GM18502 (cell line): ENCODE measurements around the gene MPIG6B.
"Not testable (repeated sequence)": the region's sequence is repeated elsewhere in the genome, so short reads cannot be mapped to it uniquely, and the experiment has no call there.

ENCODE experiments used
- ATAC-seq: cut with Tn5 transposase; IDR thresholded peaks from one replicate; pipeline ENCODE4 v1.9.1; 2021; ENCODE audit warnings: mild to moderate bottlenecking; ENCODE audit not compliant: unreplicated experiment, poor library complexity

The MPIG6B gene

DNA sequence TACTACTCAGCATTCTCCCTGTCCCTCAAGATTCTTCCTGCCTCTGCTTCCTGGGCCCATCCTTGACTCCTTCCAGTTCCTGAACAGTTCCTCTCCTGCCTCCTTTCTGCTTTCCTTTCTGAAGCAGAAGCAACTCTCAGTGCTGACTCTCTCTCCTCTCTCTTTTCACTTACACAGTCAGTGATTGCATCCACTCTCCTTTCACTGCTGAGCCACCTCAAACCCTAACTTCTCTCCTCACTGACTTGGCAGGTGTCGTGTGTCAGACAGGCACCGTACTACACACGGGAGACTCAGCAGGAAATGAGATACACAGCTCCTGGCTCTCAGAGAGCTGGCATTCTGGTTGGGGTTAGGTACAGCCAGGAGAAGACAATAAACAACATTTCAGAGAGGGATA is 25.6 kb upstream of the MPIG6B start:
- no peak for ATAC-seq

DNA sequence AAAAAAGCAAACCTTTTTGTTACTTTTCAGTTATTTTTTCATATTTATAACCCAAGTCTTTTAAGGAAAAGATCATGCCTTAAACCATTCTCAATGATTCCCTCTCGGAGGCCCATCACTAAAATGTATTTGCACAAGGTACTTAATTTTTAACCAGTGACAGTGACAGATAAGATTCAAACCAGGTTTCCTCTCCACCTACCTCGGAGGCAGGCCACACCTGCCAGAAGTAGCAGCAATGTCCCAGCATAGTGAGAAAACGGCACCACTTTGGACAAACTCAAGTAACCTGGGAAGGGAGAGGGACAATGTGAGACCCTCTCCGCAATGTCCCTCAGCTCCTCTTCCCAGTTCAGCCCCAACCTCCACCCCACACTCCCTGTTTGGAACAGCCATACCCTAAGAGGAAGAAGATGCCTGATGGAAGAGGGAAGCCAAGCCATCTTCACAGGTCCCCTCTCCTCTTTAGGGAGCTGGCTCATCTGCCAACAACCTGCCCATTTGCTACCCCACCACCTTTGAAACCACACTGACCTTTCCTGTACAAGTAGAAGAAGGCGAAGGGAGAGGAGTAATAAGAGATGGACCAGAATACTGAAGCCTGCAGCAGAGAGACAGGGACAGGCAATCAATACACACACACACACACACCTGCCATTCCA is 22.3 kb upstream of the MPIG6B start:
- no peak for ATAC-seq

DNA sequence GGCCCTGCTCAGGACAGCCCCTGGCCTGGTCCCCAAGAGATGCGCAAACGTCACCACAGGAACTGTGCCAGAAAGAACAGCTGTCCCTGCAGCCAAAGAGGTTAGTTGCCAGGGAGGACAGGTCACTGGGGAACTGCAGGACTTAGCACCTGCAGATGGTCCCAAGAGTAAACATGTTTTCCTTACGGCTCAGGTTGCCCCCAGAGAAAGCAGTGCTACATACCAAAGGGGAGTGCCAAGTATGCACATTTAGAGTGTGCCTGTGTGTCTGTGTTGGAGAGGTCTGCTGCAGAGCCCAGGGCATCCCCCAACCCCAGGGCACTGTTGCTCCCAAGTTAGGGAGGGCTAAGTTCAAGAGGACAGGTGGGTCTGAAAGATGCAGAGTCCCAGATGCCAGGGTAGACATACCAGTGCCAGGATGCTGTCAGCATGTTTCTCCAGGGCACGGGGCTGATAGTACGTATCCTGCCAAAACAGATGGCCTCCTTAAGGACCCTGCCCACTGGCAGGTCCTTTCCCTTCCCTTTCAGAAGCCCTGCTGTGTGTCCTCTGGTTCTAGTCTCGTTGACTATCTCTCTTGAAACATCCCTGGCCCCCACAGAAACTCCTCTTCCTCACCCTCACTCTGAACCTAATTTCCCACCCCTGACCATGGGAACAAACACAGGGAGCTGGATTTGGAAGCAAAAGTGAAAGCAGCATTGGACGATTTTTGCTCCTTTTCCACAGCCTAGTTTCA is 21.3 kb upstream of the MPIG6B start:
- no peak for ATAC-seq

DNA sequence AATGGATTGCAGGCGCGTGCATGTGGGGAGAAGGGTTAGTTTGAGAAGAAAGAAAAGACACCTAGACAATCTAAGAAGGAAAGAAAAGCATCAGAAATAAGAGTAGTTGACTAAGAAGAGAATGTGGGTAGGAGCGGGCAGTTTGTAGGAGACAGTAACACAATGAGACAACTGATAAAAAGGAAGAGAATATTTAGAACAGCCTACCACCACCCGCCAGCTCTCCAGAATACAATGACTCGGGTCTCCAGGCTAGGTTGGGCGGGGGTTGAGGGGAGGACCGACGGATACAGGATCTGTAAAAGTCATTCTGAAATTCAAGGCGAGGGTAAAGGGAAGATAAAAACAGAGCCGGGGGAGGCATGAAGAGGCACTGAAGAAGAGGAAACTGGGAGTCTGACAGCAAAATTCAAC is 20.8 kb upstream of the MPIG6B start:
- ATAC-seq: no peak

DNA sequence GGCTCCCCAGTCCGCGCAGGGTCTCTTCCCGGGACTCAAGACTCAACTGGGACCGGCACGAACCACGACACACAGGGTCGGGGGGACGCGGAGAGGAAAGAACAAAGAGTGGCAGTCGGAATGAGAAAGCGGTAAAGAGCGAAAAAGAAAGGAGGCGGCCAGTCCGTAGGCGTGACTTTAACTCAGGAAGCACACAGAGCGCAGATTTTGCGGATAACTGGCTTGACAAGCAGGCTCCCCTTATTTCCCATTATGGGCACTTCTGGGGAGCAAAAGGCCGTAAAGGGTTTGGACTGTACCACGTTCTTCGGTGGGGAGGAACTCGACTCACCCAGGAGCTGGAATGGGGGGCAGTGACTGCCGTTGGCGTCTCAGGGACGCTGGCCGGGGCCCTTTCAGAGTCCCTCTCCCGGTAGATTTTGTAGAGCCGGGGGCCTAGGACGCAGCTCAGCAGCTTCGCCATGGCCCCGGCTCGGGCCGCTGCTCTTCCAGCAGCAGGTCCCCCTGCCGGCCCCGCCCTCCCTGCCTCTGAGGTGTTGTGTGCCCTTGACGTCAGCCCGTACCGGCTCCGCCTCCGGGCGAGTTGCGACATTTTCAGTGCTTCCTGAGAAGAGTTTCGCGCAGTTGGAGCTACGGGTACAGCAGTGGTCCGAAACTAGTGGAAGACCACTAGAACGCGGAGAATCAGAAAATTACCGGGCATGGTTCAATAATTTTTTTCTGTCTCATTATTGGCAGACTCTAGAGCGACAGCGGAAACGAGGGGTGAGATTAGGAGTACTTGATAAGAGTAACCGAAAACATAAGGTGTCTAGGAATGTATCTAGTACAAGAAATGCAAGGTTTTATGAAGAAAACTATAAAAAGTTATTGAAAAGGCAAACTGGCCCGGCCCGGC is 20.1 kb upstream of the MPIG6B start, which contains the start of gene ABHD16A:
Gene ABHD16A, minus strand, starts transcription at position 506 of the 898 bp plus-strand sequence. Its CDS starts 43 bp downstream, at position 463.
- ATAC-seq: peak; percentile 90

DNA sequence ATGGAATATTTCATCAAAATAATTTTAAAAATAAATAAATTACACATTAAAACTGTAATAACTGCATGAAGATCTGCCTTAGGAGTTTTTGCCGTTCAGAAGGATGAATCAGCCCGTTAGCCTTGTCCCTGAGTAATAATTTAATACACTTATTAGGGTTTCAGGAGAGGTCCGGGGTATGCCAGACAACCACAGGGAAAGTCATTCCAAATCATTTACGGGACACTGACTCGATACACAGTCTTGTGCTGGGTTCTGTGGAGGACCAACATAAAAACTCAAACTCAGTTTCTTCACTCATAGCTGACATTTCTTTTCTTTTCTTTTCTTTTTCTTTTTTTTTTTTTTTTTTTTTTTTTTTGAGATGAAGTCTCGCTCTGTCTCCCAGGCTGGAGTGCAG is 17.2 kb upstream of the MPIG6B start:
- ATAC-seq: no peak

DNA sequence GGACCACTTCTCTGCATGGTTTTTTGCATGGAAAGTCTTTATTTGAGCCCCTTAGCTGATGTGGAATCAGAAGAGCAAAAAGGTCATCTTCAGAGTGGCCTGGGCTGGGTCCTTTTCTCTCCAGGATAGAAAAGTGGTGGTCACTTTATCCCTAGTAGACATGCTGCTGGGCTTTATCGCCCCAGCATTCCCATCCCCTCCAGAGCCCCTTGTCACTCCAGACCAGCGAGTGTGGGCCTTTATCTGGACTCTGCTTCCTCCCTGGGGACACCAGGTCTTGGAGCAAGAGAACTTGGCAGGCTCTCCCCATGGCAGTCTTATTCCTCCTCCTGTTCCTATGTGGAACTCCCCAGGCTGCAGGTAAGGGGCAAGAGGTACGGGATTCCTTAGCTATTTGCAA is 16.6 kb upstream of the MPIG6B start, which contains the start of gene LY6G6F:
Gene LY6G6F, plus strand, starts transcription at position 268 of the 400 bp plus-strand sequence. Its CDS starts 41 bp downstream, at position 309.
- no peak for ATAC-seq

DNA sequence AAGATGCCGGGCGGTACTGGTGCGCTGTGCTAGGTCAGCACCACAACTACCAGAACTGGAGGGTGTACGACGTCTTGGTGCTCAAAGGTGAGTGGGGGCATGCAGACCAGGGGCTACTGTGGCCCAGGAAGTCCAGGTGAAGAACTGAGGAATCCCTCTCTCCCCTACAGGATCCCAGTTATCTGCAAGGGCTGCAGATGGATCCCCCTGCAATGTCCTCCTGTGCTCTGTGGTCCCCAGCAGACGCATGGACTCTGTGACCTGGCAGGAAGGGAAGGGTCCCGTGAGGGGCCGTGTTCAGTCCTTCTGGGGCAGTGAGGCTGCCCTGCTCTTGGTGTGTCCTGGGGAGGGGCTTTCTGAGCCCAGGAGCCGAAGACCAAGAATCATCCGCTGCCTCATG is 15.5 kb upstream of the MPIG6B start:
- no peak for ATAC-seq

DNA sequence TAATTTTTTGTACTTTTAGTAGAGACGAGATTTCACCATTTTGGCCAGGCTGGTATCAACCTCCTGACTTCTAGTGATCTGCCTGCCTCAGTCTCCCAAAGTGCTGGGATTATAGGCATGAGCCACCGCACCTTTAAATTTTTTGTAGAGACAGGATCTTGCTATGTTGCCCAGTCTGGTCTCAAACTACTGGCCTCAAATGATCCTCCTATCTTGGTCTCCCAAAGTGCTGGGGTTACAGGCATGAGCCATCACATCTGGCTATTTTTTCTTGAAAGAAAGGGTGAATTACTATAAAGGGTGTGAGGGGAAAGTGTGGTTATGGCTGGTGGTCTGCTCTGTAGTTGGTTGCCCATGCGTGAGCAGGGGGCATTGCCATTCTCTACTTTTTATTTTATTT is 14.9 kb upstream of the MPIG6B start:
- no peak for ATAC-seq

DNA sequence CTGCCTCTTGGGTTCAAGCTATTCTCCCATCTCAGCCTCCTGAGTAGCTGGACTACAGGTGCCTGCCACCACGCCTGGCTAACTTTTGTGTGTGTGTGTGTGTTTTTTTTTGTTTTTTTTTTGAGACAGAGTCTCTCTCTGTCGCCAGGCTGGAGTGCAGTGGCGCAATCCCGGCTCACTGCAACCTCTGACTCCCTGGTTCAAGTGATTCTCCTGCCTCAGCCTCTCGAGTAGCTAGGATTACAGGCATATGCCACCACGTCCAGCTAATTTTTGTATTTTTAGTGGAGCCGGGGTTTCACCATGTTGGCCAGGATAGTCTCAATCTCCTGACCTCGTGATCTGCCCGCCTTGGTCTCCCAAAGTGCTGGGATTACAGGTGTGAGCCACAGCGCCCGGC is 14.0 kb upstream of the MPIG6B start:
- not testable (repeated sequence) for ATAC-seq

DNA sequence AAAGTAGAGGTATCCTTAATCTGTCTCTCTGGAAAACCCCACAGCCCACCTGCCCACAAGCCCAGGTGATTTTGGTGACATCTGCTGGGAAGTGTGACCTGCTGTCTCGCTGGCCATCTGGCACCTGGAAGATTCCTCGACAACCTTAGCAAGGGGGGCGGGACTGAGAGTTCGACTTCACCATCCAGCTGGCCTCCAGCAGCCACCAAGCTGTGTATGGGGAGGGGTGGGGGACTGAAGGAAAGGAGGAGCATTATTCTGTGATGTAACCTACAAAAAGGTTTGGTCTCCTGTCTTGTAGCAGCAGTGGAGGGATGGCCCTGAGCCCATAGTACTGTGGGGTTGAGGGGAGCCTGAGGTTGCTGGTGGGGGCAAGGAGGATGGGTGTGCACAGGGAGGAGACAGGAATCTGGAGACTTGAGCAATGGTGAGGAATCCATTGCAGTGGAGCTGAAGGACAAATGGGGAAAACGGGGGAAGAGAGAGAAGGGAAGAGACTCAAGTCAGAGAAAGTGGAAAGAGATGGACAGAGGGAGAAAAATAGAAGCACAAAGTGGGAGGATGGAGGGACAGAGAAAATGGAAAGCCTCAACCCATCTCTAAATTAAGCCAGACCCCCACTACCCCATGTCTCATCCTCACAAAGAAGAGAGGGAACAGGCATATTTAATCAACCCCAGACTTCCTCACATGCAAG is 12.5 kb upstream of the MPIG6B start:
- no peak for ATAC-seq

DNA sequence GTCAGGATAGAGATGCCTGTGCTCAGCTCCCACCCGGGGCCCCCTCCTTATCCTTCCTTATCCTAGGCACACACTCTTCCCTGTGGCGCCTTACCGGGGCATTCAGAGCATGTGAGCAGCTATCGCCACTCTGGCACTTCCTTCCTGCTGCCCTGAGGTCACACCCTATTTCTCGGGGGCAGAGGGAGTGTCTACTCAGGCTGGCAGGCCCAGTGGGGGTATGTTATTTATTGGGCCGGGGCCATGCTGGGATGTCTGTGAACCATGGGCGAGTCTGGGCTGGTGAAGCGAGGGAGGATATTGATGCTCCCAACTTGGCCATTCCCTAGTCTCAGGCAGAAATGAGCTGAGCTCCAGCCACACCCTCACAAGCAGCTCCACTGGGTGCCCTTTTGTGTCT is 11.9 kb upstream of the MPIG6B start:
- no peak for ATAC-seq

DNA sequence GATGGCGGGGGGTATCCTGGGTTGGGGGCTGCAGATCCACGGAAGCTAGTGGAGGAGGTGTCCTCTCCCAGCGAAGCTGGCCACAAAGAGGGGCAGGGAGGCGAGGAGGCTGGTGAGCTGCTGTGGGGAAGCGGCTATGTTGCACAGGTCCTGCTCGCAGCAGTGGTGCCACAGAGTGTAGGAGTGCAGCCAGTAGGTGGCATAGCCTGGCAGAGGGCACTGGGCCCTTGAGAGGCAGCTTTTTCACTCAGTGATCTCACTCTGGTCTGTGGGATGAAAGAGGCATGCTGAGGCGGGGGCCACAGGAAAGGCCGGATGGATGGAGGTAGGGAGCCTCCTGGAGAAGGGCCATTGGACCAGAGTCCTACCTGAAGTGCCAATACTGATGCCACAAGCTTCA is 10.9 kb upstream of the MPIG6B start:
- no peak for ATAC-seq

DNA sequence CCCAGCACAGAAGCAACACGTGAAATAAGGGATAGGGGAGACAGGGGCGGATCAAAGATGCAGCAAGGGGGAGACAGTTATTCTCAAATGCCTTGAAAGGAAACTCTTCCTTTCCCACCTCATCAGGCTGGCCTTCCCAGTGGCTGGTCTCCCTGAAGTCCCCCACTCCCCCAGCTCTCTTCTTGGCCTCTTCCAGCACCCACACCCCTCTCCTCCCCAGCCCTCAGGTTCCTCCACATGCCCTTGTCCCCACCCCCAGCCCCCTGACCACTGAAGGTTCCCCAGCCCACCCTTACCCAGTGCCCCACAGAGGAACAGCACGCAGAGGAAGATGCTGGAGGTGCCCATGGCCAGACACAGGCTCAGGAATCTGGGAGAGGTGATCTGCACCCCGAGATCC is 9.7 kb upstream of the MPIG6B start:
- no peak for ATAC-seq

DNA sequence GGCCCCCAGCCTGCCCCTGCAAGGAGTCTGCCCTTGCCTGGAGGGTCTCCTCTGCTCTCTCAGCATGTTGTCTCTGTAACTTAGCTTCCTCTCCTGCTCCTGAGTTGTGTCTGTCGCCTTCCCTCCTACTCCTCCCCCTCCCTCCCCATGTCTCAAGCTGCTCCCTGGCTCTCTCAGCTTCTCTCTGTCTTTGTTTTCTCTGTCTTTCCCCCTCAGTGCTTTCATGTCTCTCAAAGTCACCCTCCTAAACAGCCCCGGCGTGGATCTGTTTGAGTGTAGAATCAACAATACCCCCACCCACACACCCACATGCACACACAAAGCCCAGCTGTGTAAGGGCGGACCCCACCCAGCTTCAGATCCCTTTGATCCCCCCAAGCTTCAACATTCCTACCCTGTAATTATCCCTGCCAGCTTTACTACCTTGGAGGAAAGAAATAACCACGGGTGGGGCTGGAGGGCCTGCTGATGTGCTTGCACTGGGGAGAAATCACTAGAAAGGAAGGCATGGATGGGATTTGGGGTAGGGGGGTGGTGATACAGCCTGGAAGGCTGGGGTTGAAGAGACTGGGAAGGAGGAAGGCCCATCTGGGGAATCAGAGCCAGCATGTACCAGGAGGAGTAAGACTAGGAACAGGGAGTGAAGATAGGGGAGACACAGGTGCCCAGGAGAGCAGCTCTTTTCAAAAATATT is 9.0 kb upstream of the MPIG6B start:
- ATAC-seq: no peak

DNA sequence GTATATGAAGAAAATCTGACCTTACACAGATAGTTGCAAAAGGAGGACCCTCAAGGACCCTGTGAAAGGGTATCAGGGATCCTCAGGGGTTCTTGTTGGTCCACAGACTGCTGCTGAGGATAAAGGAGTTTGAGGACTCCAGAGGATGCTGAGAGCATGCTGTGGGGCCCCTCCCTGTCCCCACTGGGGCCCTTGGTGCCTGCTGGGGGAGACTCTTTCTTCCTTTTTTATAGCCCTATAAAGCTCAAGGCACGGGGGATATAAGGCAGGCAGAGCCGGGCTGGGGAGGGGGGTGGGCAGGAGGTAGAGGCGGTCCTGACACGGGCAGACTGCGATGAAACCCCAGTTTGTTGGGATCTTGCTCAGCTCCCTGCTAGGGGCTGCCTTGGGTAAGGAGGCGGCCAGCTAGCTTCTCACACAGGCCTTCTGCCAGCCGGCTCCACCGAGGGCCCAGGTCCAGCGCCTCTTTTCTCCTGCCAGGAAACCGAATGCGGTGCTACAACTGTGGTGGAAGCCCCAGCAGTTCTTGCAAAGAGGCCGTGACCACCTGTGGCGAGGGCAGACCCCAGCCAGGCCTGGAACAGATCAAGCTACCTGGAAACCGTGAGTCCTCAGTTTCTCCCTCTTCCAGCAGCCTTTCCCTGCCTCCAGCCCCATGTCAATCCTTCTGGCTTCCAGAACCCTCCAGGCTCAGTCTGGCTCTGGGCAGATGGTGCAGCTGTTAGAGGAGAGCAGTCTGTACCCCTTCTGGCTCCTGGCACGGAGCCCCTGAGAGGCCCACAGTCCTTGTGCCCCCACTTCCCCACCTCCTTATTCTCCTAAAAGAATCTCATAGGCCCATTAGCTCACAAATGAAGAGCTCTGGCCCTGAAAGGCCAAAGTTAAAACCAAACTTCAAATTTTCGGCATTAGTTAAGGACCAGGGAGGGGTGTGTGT is 7.9 kb upstream of the MPIG6B start, which contains the start of gene LY6G6D:
Gene LY6G6D, plus strand, starts transcription at position 327 of the 937 bp plus-strand sequence. Its CDS starts 8 bp downstream, at position 335.
- no peak for ATAC-seq

DNA sequence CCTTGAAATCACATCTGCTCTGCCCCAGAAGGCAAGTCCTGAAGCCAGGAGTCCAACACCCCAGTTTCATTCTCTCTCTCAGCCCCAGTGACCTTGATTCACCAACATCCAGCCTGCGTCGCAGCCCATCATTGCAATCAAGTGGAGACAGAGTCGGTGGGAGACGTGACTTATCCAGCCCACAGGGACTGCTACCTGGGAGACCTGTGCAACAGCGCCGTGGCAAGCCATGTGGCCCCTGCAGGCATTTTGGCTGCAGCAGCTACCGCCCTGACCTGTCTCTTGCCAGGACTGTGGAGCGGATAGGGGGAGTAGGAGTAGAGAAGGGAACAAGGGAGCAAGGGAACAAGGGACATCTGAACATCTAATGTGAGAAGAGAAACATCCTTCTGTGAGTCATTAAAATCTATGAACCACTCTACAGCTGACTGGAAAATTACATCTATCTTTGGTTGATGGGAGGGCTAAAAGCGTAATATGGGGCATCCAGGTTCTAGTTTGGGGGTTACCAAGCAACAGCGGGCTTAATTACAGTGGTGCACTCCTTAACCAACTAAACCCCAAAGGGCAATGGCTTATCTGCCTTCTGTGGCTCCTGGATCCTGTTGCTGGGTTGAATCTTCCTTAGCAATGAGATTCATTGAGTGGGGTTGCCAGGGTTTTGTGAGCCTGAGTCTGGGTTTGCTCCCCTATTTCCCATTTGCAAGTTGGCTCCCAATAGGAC is 5.5 kb upstream of the MPIG6B start:
- ATAC-seq: no peak

DNA sequence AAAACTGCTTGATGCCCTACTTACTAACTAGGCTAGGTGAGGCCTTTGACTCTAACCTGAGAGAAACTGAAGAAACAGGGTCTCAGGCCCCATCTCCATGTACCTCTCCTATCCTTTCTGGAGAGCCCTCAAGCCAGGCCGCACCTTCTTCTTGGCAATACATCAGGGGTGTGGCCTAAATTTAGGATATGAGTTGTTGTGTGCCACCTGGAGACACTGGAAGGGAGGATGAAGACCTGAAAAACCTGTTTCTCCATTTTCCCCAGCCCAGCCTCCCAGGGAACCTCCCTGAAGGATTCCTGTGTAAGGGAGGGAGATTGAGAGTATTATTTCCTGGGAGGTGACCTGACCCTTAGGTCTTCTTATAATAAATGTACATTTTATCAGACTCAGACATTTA is 4.9 kb upstream of the MPIG6B start:
- ATAC-seq: no peak
